ENCODE results near the gene CDKN2B.

DNA sequence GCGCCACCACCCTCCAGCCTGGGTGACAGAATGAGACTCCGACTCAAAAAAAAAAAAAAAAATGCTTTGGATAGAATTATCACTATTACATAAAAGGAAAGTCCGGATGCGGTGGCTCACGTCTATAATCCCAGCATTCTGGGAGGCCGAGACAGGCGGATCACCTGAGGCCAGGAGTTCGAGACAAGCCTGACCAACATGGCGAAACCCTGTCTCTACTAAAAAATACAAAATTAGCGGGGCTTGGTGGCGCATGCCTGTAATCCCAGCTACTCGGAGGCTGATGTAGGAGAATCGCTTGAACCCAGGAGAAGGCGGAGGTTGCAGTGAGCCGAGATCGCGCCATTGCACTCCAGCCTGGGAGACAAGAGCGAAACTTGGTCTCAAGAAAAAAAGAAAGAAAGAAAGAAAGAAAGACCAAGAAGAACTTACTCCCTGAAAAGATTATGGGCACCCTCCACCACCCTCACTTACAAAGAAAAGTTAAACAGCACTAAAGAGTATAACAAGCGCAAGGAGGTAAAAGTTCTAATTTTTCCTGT lies 32.7 kb downstream of the CDKN2B start:
- TF ChIP-seq, protein P1, sequence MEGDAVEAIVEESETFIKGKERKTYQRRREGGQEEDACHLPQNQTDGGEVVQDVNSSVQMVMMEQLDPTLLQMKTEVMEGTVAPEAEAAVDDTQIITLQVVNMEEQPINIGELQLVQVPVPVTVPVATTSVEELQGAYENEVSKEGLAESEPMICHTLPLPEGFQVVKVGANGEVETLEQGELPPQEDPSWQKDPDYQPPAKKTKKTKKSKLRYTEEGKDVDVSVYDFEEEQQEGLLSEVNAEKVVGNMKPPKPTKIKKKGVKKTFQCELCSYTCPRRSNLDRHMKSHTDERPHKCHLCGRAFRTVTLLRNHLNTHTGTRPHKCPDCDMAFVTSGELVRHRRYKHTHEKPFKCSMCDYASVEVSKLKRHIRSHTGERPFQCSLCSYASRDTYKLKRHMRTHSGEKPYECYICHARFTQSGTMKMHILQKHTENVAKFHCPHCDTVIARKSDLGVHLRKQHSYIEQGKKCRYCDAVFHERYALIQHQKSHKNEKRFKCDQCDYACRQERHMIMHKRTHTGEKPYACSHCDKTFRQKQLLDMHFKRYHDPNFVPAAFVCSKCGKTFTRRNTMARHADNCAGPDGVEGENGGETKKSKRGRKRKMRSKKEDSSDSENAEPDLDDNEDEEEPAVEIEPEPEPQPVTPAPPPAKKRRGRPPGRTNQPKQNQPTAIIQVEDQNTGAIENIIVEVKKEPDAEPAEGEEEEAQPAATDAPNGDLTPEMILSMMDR (IDR thresholded peaks at IDR 0.05; ENCODE audit: low read length): no peak
- TF ChIP-seq EZH2 (optimal IDR thresholded peaks at IDR 0.05; ENCODE audit: low read depth, low read length): no peak
- TF ChIP-seq EZH2phosphoT487 (IDR thresholded peaks at IDR 0.05; ENCODE audit: low read length): no peak

Data from MM.1S (cell line).